ENCODE data around the gene TRAF3IP3.

Gene TRAF3IP3

GRCh38 chr1:209737118-209737505 is 18.7 kb upstream of the TRAF3IP3 start:
- no peak for DNase-seq (ENCODE audit: low spot score)

GRCh38 chr1:209738270-209738669 is 17.6 kb upstream of the TRAF3IP3 start:
- DNase-seq (ENCODE audit: low spot score) = no peak

GRCh38 chr1:209741193-209741592 is 14.7 kb upstream of the TRAF3IP3 start:
- DNase-seq (ENCODE audit: low spot score) = no peak

GRCh38 chr1:209741889-209742288 is 14.0 kb upstream of the TRAF3IP3 start:
- no peak for DNase-seq (ENCODE audit: low spot score)

- no peak for DNase-seq (ENCODE audit: low spot score)
Observed at GRCh38 chr1:209742409-209743144, 13.3 kb upstream of the TRAF3IP3 start.

GRCh38 chr1:209743145-209743482 is 12.7 kb upstream of the TRAF3IP3 start:
- DNase-seq (ENCODE audit: low spot score) = no peak

- DNase-seq (ENCODE audit: low spot score) = peak; percentile 48
Observed at GRCh38 chr1:209746451-209747165, 9.2 kb upstream of the TRAF3IP3 start.

GRCh38 chr1:209747580-209748262 is 8.1 kb upstream of the TRAF3IP3 start:
- DNase-seq (ENCODE audit: low spot score) = no peak

- DNase-seq (ENCODE audit: low spot score) = no peak
Observed at GRCh38 chr1:209748620-209749019, 7.2 kb upstream of the TRAF3IP3 start.

GRCh38 chr1:209749205-209749604 is 6.6 kb upstream of the TRAF3IP3 start:
- no peak for DNase-seq (ENCODE audit: low spot score)

- DNase-seq (ENCODE audit: low spot score) = no peak
Observed at GRCh38 chr1:209749670-209750323, 6.1 kb upstream of the TRAF3IP3 start.

GRCh38 chr1:209751627-209752231 is 4.1 kb upstream of the TRAF3IP3 start:
- no peak for DNase-seq (ENCODE audit: low spot score)

- DNase-seq (ENCODE audit: low spot score) = no peak
Observed at GRCh38 chr1:209752890-209753289, 3.0 kb upstream of the TRAF3IP3 start.

- no peak for DNase-seq (ENCODE audit: low spot score)
Observed at GRCh38 chr1:209755256-209755655, 597 bp upstream of the TRAF3IP3 start.

- no peak for DNase-seq (ENCODE audit: low spot score)
Observed at GRCh38 chr1:209756615-209757445, 977 bp downstream of the TRAF3IP3 start.

- DNase-seq (ENCODE audit: low spot score) = no peak
Observed at GRCh38 chr1:209758400-209758799, 2.5 kb downstream of the TRAF3IP3 start.

- DNase-seq (ENCODE audit: low spot score) = no peak
Observed at GRCh38 chr1:209759829-209760359, 4.0 kb downstream of the TRAF3IP3 start.

GRCh38 chr1:209761011-209761635 is 5.3 kb downstream of the TRAF3IP3 start:
- DNase-seq (ENCODE audit: low spot score) = no peak

- DNase-seq (ENCODE audit: low spot score) = no peak
Observed at GRCh38 chr1:209766051-209766450, 10.2 kb downstream of the TRAF3IP3 start.

GRCh38 chr1:209767096-209767495 is 11.2 kb downstream of the TRAF3IP3 start:
- DNase-seq (ENCODE audit: low spot score) = no peak

Data from SK-N-DZ (cell line).